ENCODE results near the gene TRIP13.

DNA sequence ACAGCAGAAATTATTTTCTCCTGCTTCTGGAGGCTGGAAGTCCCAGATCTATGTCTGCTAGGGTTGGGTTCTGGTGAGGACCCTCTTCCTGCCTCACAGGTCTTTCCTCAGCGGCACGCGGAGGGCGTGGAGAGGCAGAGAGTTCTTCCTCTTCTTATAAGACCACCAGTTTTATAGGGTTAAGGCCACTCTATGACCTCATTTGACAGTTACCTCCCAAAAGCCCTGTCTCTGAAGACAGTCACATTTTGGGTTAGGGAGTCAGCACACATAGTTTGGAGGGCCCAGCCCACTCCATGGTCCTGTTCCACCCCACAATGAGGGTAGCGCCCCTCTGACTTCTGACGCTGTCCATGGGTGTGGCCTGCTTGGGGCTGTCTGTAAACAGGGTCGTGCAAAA, 46.7 kb downstream of the TRIP13 start:
- TF ChIP-seq, protein P1, sequence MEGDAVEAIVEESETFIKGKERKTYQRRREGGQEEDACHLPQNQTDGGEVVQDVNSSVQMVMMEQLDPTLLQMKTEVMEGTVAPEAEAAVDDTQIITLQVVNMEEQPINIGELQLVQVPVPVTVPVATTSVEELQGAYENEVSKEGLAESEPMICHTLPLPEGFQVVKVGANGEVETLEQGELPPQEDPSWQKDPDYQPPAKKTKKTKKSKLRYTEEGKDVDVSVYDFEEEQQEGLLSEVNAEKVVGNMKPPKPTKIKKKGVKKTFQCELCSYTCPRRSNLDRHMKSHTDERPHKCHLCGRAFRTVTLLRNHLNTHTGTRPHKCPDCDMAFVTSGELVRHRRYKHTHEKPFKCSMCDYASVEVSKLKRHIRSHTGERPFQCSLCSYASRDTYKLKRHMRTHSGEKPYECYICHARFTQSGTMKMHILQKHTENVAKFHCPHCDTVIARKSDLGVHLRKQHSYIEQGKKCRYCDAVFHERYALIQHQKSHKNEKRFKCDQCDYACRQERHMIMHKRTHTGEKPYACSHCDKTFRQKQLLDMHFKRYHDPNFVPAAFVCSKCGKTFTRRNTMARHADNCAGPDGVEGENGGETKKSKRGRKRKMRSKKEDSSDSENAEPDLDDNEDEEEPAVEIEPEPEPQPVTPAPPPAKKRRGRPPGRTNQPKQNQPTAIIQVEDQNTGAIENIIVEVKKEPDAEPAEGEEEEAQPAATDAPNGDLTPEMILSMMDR (IDR thresholded peaks at IDR 0.05): no peak
- TF ChIP-seq POLR2A (IDR thresholded peaks at IDR 0.05): no peak

All from Peyer's patch (tissue), 4 donors.